ENCODE data around the gene ACAN.

Gene ACAN

GRCh38 chr15:88838667-88839066 lies 35.4 kb downstream of the ACAN start:
- H2AFZ ChIP-seq (ENCODE audit: insufficient read depth, low read length, poor library complexity), result no peak overlapping the region
- H3K36me3 ChIP-seq (ENCODE audit: control insufficient read depth in 1 of 2, insufficient read depth in 2 of 2, low read length in 2 of 2), result peaks cover 7 to 20% of the 10 kb centered on the region in 2 experiments
- no peaks in the 10 kb centered on the region for H3K27me3 ChIP-seq (ENCODE audit: insufficient read depth, low read length)
- H3K4me2 ChIP-seq (ENCODE audit: low read length), result no peak overlapping the region
- H3K18ac ChIP-seq (ENCODE audit: low read length), result no peak overlapping the region
- H4K12ac ChIP-seq (ENCODE audit: low read depth, low read length), result no peak overlapping the region
- no CpG with 5 or more reads among the region's 18 CpGs for WGBS (ENCODE audit: extremely low coverage, insufficient coverage, insufficient read length)
- no peak overlapping the region for H3K14ac ChIP-seq (ENCODE audit: low read length)
- H3K4me3 ChIP-seq (ENCODE audit: low read depth, low read length), result no peak overlapping the region
- H4K91ac ChIP-seq (ENCODE audit: low read depth, low read length), result no peak overlapping the region
- DNase-seq, result peak in 1 of 2 donors; percentile 52
- no peak overlapping the region for H3K4ac ChIP-seq (ENCODE audit: low read depth, low read length)
- H2BK5ac ChIP-seq (ENCODE audit: low read depth, low read length, poor library complexity), result no peak overlapping the region
- peaks cover 8% of the 10 kb centered on the region for H3K79me1 ChIP-seq (ENCODE audit: low read length)
- H3K79me2 ChIP-seq (ENCODE audit: control insufficient read depth, insufficient read depth, low read length, poor library complexity), result no peaks in the 10 kb centered on the region
- H2BK120ac ChIP-seq (ENCODE audit: insufficient read depth, low read length, poor library complexity), result no peak overlapping the region
- H3K9me3 ChIP-seq (ENCODE audit: insufficient read depth, low read depth, low read length), result no peaks in the 10 kb centered on the region
- no peak overlapping the region for H3K27ac ChIP-seq (ENCODE audit: low read depth, low read length)
- no peak overlapping the region for H4K8ac ChIP-seq (ENCODE audit: low read depth, low read length)
- H2AK5ac ChIP-seq (ENCODE audit: low read length), result no peak overlapping the region
- no peak overlapping the region for H3K9ac ChIP-seq (ENCODE audit: low read length)
- H3K4me1 ChIP-seq (ENCODE audit: control insufficient read depth in 1 of 2, insufficient read depth in 2 of 2, low read length in 2 of 2), result peaks cover 9 to 11% of the 10 kb centered on the region in 2 experiments
- H2BK12ac ChIP-seq (ENCODE audit: low read length), result no peak overlapping the region
- no peak overlapping the region for H3K23ac ChIP-seq (ENCODE audit: low read length)

GRCh38 chr15:88839146-88839545 lies 35.9 kb downstream of the ACAN start:
- H3K79me2 ChIP-seq (ENCODE audit: control insufficient read depth, insufficient read depth, low read length, poor library complexity), result no peaks in the 10 kb centered on the region
- peaks cover 7 to 20% of the 10 kb centered on the region in 2 experiments for H3K36me3 ChIP-seq (ENCODE audit: control insufficient read depth in 1 of 2, insufficient read depth in 2 of 2, low read length in 2 of 2)
- no peak overlapping the region for H4K91ac ChIP-seq (ENCODE audit: low read depth, low read length)
- peaks cover 5 to 6% of the 10 kb centered on the region in 2 experiments for H3K4me1 ChIP-seq (ENCODE audit: control insufficient read depth in 1 of 2, insufficient read depth in 2 of 2, low read length in 2 of 2)
- H3K4me3 ChIP-seq (ENCODE audit: low read depth, low read length), result no peak overlapping the region
- no peak overlapping the region for H4K8ac ChIP-seq (ENCODE audit: low read depth, low read length)
- H3K27ac ChIP-seq (ENCODE audit: low read depth, low read length), result no peak overlapping the region
- no peak overlapping the region for H2AK5ac ChIP-seq (ENCODE audit: low read length)
- peaks cover 6% of the 10 kb centered on the region for H3K79me1 ChIP-seq (ENCODE audit: low read length)
- H4K12ac ChIP-seq (ENCODE audit: low read depth, low read length), result no peak overlapping the region
- no peak overlapping the region for H3K4ac ChIP-seq (ENCODE audit: low read depth, low read length)
- no peak overlapping the region for H3K9ac ChIP-seq (ENCODE audit: low read length)
- no peak overlapping the region for H3K14ac ChIP-seq (ENCODE audit: low read length)
- no peak overlapping the region for H2BK12ac ChIP-seq (ENCODE audit: low read length)
- no peak overlapping the region for H3K4me2 ChIP-seq (ENCODE audit: low read length)
- no CpG with 5 or more reads among the region's 3 CpGs for WGBS (ENCODE audit: extremely low coverage, insufficient coverage, insufficient read length)
- H2AFZ ChIP-seq (ENCODE audit: insufficient read depth, low read length, poor library complexity), result no peak overlapping the region
- no peak overlapping the region for H2BK120ac ChIP-seq (ENCODE audit: insufficient read depth, low read length, poor library complexity)
- no peak overlapping the region for H2BK5ac ChIP-seq (ENCODE audit: low read depth, low read length, poor library complexity)
- no peak overlapping the region for H3K23ac ChIP-seq (ENCODE audit: low read length)
- DNase-seq, result peak in 1 of 2 donors; percentile 1
- no peaks in the 10 kb centered on the region for H3K9me3 ChIP-seq (ENCODE audit: insufficient read depth, low read depth, low read length)
- H3K27me3 ChIP-seq (ENCODE audit: insufficient read depth, low read length), result no peaks in the 10 kb centered on the region
- no peak overlapping the region for H3K18ac ChIP-seq (ENCODE audit: low read length)

- H2BK120ac ChIP-seq (ENCODE audit: insufficient read depth, low read length, poor library complexity), result no peak overlapping the region
- H3K23ac ChIP-seq (ENCODE audit: low read length), result no peak overlapping the region
- H3K9ac ChIP-seq (ENCODE audit: low read length), result no peak overlapping the region
- H2AFZ ChIP-seq (ENCODE audit: insufficient read depth, low read length, poor library complexity), result no peak overlapping the region
- no peak overlapping the region for H3K18ac ChIP-seq (ENCODE audit: low read length)
- H3K79me2 ChIP-seq (ENCODE audit: control insufficient read depth, insufficient read depth, low read length, poor library complexity), result no peaks in the 10 kb centered on the region
- WGBS (ENCODE audit: extremely low coverage, insufficient coverage, insufficient read length), result no CpG with 5 or more reads among the region's 16 CpGs
- H3K79me1 ChIP-seq (ENCODE audit: low read length), result no peaks in the 10 kb centered on the region
- H2AK5ac ChIP-seq (ENCODE audit: low read length), result no peak overlapping the region
- no peaks in the 10 kb centered on the region for H3K9me3 ChIP-seq (ENCODE audit: insufficient read depth, low read depth, low read length)
- DNase-seq, result no peak
- H3K4me3 ChIP-seq (ENCODE audit: low read depth, low read length), result no peak overlapping the region
- no peak overlapping the region for H3K14ac ChIP-seq (ENCODE audit: low read length)
- H3K4ac ChIP-seq (ENCODE audit: low read depth, low read length), result no peak overlapping the region
- no peak overlapping the region for H3K27ac ChIP-seq (ENCODE audit: low read depth, low read length)
- no peak overlapping the region for H2BK5ac ChIP-seq (ENCODE audit: low read depth, low read length, poor library complexity)
- H2BK12ac ChIP-seq (ENCODE audit: low read length), result no peak overlapping the region
- no peak overlapping the region for H4K8ac ChIP-seq (ENCODE audit: low read depth, low read length)
- H3K36me3 ChIP-seq (ENCODE audit: control insufficient read depth in 1 of 2, insufficient read depth in 2 of 2, low read length in 2 of 2), result peaks cover 7 to 20% of the 10 kb centered on the region in 2 experiments
- H3K4me1 ChIP-seq (ENCODE audit: control insufficient read depth in 1 of 2, insufficient read depth in 2 of 2, low read length in 2 of 2), result no peaks in the 10 kb centered on the region
- no peak overlapping the region for H4K12ac ChIP-seq (ENCODE audit: low read depth, low read length)
- no peak overlapping the region for H3K4me2 ChIP-seq (ENCODE audit: low read length)
- H4K91ac ChIP-seq (ENCODE audit: low read depth, low read length), result no peak overlapping the region
- no peaks in the 10 kb centered on the region for H3K27me3 ChIP-seq (ENCODE audit: insufficient read depth, low read length)
Measured at GRCh38 chr15:88839961-88840360, 36.7 kb downstream of the ACAN start.

- Histone ChIP-seq H3K18ac (ENCODE audit: low read length) (no peak overlapping the region), H3K4me1 (ENCODE audit: control insufficient read depth in 1 of 2, insufficient read depth in 2 of 2, low read length in 2 of 2) (no peaks in the 10 kb centered on the region), H2AFZ (ENCODE audit: insufficient read depth, low read length, poor library complexity) (no peak overlapping the region), H3K79me1 (ENCODE audit: low read length) (no peaks in the 10 kb centered on the region), H3K79me2 (ENCODE audit: control insufficient read depth, insufficient read depth, low read length, poor library complexity) (no peaks in the 10 kb centered on the region), H3K27me3 (ENCODE audit: insufficient read depth, low read length) (no peaks in the 10 kb centered on the region), H3K9ac (ENCODE audit: low read length) (no peak overlapping the region), H3K4me3 (ENCODE audit: low read depth, low read length) (no peak overlapping the region), H3K23ac (ENCODE audit: low read length) (no peak overlapping the region), H2BK5ac (ENCODE audit: low read depth, low read length, poor library complexity) (no peak overlapping the region), H2BK12ac (ENCODE audit: low read length) (no peak overlapping the region), H3K14ac (ENCODE audit: low read length) (no peak overlapping the region), H2AK5ac (ENCODE audit: low read length) (no peak overlapping the region), H4K8ac (ENCODE audit: low read depth, low read length) (no peak overlapping the region), H3K36me3 (ENCODE audit: control insufficient read depth in 1 of 2, insufficient read depth in 2 of 2, low read length in 2 of 2) (peaks cover 11 to 26% of the 10 kb centered on the region in 2 experiments), H3K27ac (ENCODE audit: low read depth, low read length) (no peak overlapping the region), H3K4ac (ENCODE audit: low read depth, low read length) (no peak overlapping the region), H4K91ac (ENCODE audit: low read depth, low read length) (no peak overlapping the region), H4K12ac (ENCODE audit: low read depth, low read length) (no peak overlapping the region), H3K9me3 (ENCODE audit: insufficient read depth, low read depth, low read length) (no peaks in the 10 kb centered on the region), H3K4me2 (ENCODE audit: low read length) (no peak overlapping the region), H2BK120ac (ENCODE audit: insufficient read depth, low read length, poor library complexity) (no peak overlapping the region)
- WGBS (ENCODE audit: extremely low coverage, insufficient coverage, insufficient read length), result no CpG with 5 or more reads among the region's 1 CpG
- DNase-seq, result no peak
Measured at GRCh38 chr15:88841236-88841635, 38.0 kb downstream of the ACAN start.

Data from trophoblast cell (in vitro differentiated cells and primary cell).